H1 (cell line): ENCODE data around the gene GATA5. TPM values are rescaled to one million over a fixed set of nuclear protein-coding genes. Genes with fewer than 3 reads are reported as not detected.
A peak's percentile ranks its signal among the peaks of the same experiment; 100 is the strongest.

Source experiments
- CTCF ChIA-PET: fragments of 300-600 bp; sonication (Branson Sonifier 250); formaldehyde crosslinking; loops from one replicate; lab custom pipeline; 2021; ENCODE audit not compliant: partially characterized antibody; lab: Charles Lee
- POLR2A ChIA-PET: fragments of 300-600 bp; sonication (Branson Sonifier 250); formaldehyde crosslinking; loops from one replicate; lab custom pipeline; 2021; ENCODE audit warnings: inconsistent platforms; ENCODE audit not compliant: partially characterized antibody; lab: Charles Lee
- DNase-seq, 2 experiments: peaks; one replicate each; pipeline versions ENCODE4 v3.0.0 to v3.0.0-alpha.2; 2010 to 2022; ENCODE audit warnings: low spot score in 2 of 2, low read depth in 1 of 2, mixed read lengths in 1 of 2
- FAIRE-seq: peaks from 2 replicates; lab custom pipeline; 2011; peaks lifted over from hg19 to GRCh38; lab: Jason Lieb, UNC
- H2AFZ ChIP-seq: 2 replicates; pipeline ENCODE4 v1.8.1; 2012; ENCODE audit warnings: low read length, inconsistent platforms
- H2AK5ac ChIP-seq: 2 replicates; pipeline ENCODE4 v1.6.1; 2013; ENCODE audit warnings: low read depth, low read length
- H2BK120ac ChIP-seq: replicated peaks from 2 replicates; pipeline ENCODE3; 2013; ENCODE audit warnings: low read depth, low read length, inconsistent platforms
- H2BK12ac ChIP-seq: 2 replicates; pipeline ENCODE4 v1.6.1; 2013; ENCODE audit warnings: low read depth, low read length
- H2BK15ac ChIP-seq: 2 replicates; pipeline ENCODE4 v1.6.1; 2013; ENCODE audit warnings: low read length
- H2BK20ac ChIP-seq: 2 replicates; pipeline ENCODE4 v1.6.1; 2013; ENCODE audit warnings: low read length
- H2BK5ac ChIP-seq: 2 replicates; pipeline ENCODE4 v1.6.1; 2013; ENCODE audit warnings: low read depth, low read length
- H3K14ac ChIP-seq: 2 replicates; pipeline ENCODE4 v1.6.1; 2013; ENCODE audit warnings: inconsistent platforms; ENCODE audit not compliant: insufficient read length
- H3K18ac ChIP-seq: 2 replicates; pipeline ENCODE4 v1.6.1; 2013; ENCODE audit warnings: low read length; ENCODE audit errors: extremely low read depth
- H3K23ac ChIP-seq: 2 replicates; pipeline ENCODE4 v1.6.1; 2013; ENCODE audit warnings: inconsistent platforms; ENCODE audit not compliant: insufficient read length
- H3K23me2 ChIP-seq: 2 replicates; pipeline ENCODE4 v1.6.1; 2013; ENCODE audit warnings: low read depth, low read length
- H3K27ac ChIP-seq: 2 replicates; pipeline ENCODE4 v1.6.1; 2011; ENCODE audit warnings: low read depth, low read length, inconsistent platforms
- H3K27me3 ChIP-seq, 4 experiments: replicated peaks in 1 of 4; 1 replicate in 1 of 4; 2 replicates in 3 of 4; pipeline versions ENCODE4 v1.6.1 to v1.8.1; 2011 to 2013; ENCODE audit warnings: low read length in 3 of 4, mild to moderate bottlenecking in 3 of 4, inconsistent platforms in 2 of 4, mixed read lengths in 2 of 4, moderate library complexity in 1 of 4; ENCODE audit not compliant: control insufficient read depth in 3 of 4, insufficient read depth in 3 of 4; ENCODE audit errors: extremely low read depth in 1 of 4
- H3K36me3 ChIP-seq, 4 experiments: 2 replicates each; pipeline versions ENCODE4 v1.6.1 to v1.8.1; 2011 to 2013; ENCODE audit warnings: mild to moderate bottlenecking in 4 of 4, low read length in 3 of 4, moderate library complexity in 2 of 4, control low read depth in 1 of 4, inconsistent platforms in 1 of 4; ENCODE audit not compliant: insufficient read depth in 4 of 4, control insufficient read depth in 2 of 4
- H3K4ac ChIP-seq: replicated peaks from 2 replicates; pipeline ENCODE3; 2013; ENCODE audit warnings: low read length, low read depth, mixed read lengths, inconsistent platforms; ENCODE audit not compliant: insufficient read length
- H3K4me1 ChIP-seq, 4 experiments: replicated peaks in 1 of 4; 1 replicate in 1 of 4; 2 replicates in 3 of 4; pipeline versions ENCODE4 v1.6.1 to v1.8.1; 2011 to 2013; ENCODE audit warnings: low read length in 3 of 4, inconsistent platforms in 2 of 4, mixed read lengths in 1 of 4; ENCODE audit not compliant: insufficient read depth in 4 of 4, control insufficient read depth in 3 of 4
- H3K4me2 ChIP-seq, 2 experiments: 2 replicates each; pipeline versions ENCODE4 v1.6.1 to v1.8.1; 2011 to 2013; ENCODE audit warnings: low read depth in 2 of 2, low read length in 2 of 2, control low read depth in 1 of 2, inconsistent platforms in 1 of 2, mild to moderate bottlenecking in 1 of 2; ENCODE audit not compliant: insufficient read depth in 1 of 2
- H3K4me3 ChIP-seq, 4 experiments: fragments of 200-600, 300-600 bp in 1 of 4; sonication (generic), shearing (Covaris generic), sonication (Bioruptor Twin) in 1 of 4; 2 replicates each; pipeline versions ENCODE4 v1.5.1 to v1.8.1; 2011 to 2016; ENCODE audit warnings: low read length in 4 of 4, low read depth in 3 of 4, control low read depth in 2 of 4, inconsistent platforms in 2 of 4, mild to moderate bottlenecking in 2 of 4, mixed read lengths in 1 of 4, moderate library complexity in 1 of 4; ENCODE audit not compliant: insufficient read depth in 2 of 4; ENCODE audit errors: extremely low read depth in 1 of 4
- H3K56ac ChIP-seq: replicated peaks from 2 replicates; pipeline ENCODE3; 2013; ENCODE audit warnings: low read depth, mild to moderate bottlenecking, mixed read lengths, low read length, inconsistent platforms; ENCODE audit not compliant: insufficient read length
- H3K79me1 ChIP-seq: 2 replicates; pipeline ENCODE4 v1.6.1; 2013; ENCODE audit warnings: low read depth, low read length, control low read depth
- H3K79me2 ChIP-seq, 2 experiments: 2 replicates each; pipeline versions ENCODE4 v1.6.1 to v1.8.1; 2012 to 2013; ENCODE audit warnings: low read length in 2 of 2, mild to moderate bottlenecking in 2 of 2, inconsistent platforms in 1 of 2; ENCODE audit not compliant: insufficient read depth in 2 of 2, control insufficient read depth in 1 of 2
- H3K9ac ChIP-seq, 4 experiments: replicated peaks in 1 of 4; 1 replicate in 1 of 4; 2 replicates in 3 of 4; pipeline versions ENCODE4 v1.6.1 to v1.8.1; 2011 to 2013; ENCODE audit warnings: low read depth in 3 of 4, low read length in 3 of 4, control low read depth in 2 of 4, mild to moderate bottlenecking in 2 of 4, moderate library complexity in 2 of 4, inconsistent platforms in 1 of 4; ENCODE audit errors: extremely low read depth in 1 of 4
- H3K9me3 ChIP-seq, 2 experiments: 2 replicates each; pipeline versions ENCODE4 v1.6.1 to v1.8.1; 2012 to 2013; ENCODE audit warnings: mild to moderate bottlenecking in 2 of 2, moderate library complexity in 2 of 2, control low read depth in 1 of 2, inconsistent platforms in 1 of 2, low read depth in 1 of 2, low read length in 1 of 2, mixed read lengths in 1 of 2; ENCODE audit not compliant: insufficient read depth in 2 of 2
- H4K20me1 ChIP-seq, 2 experiments: replicated peaks in 1 of 2; 2 replicates each; pipeline versions ENCODE3 to v1.8.1; 2011 to 2013; ENCODE audit warnings: inconsistent platforms in 2 of 2, low read length in 2 of 2, mild to moderate bottlenecking in 1 of 2; ENCODE audit not compliant: insufficient read depth in 2 of 2, control insufficient read depth in 1 of 2
- H4K5ac ChIP-seq: 2 replicates; pipeline ENCODE4 v1.6.1; 2013; ENCODE audit warnings: low read length, low read depth, mixed read lengths, inconsistent platforms; ENCODE audit not compliant: insufficient read length
- H4K8ac ChIP-seq: 2 replicates; pipeline ENCODE4 v1.8.0; 2013; ENCODE audit warnings: mild to moderate bottlenecking, moderate library complexity, low read length, inconsistent platforms; ENCODE audit not compliant: insufficient read depth; ENCODE audit errors: extremely low read depth
- H4K91ac ChIP-seq: replicated peaks from 2 replicates; pipeline ENCODE3; 2013; ENCODE audit warnings: low read length, mixed read lengths, inconsistent platforms; ENCODE audit not compliant: insufficient read length
- CTBP2 ChIP-seq: IDR thresholded peaks from 2 replicates; pipeline ENCODE4 v1.7.0; 2011; ENCODE audit warnings: borderline replicate concordance, mild to moderate bottlenecking, moderate library complexity, mixed read lengths, low read length; ENCODE audit not compliant: insufficient read depth, insufficient read length
- WGBS, 2 experiments: shearing (Covaris generic) in 1 of 2; methylation state at CpG; one replicate each; pipeline versions ENCODE4 v1.1.6 to v1.1.7; 2013 to 2015; ENCODE audit warnings: low lambda C conversion rate in 2 of 2, mixed read lengths in 2 of 2, inconsistent platforms in 1 of 2, low coverage in 1 of 2, missing lambda C conversion rate in 1 of 2; ENCODE audit not compliant: insufficient replicate concordance in 2 of 2, insufficient coverage in 1 of 2, insufficient read length in 1 of 2; ENCODE audit errors: extremely low coverage in 1 of 2, missing lambda C conversion rate in 1 of 2; 5-methylcytosine and 5-hydroxymethylcytosine counted together
- polyA plus RNA-seq, 7 experiments: library from polyadenylated mRNA; depleted of rRNA in 3 of 7; stranded (reverse) in 5 of 7; unstranded in 2 of 7; fragments of >200 nt in 5 of 7; fragments of 200-250 nt in 2 of 7; gene quantifications; 1 replicate in 5 of 7; 2 replicates in 1 of 7; 4 replicates in 1 of 7; pipeline versions ENCODE4 v1.2.1 to v1.2.3, GENCODE V29; 2011 to 2013; ENCODE audit warnings: missing spikeins in 2 of 7, mixed read lengths in 2 of 7
- total RNA-seq: library from RNA; stranded (reverse); fragmentation: NEBNext Ultra II Directional; extraction: Animal tissue kit (Norgen Biotek cat#: 25700); gene quantifications from 2 replicates; pipeline ENCODE4 v1.2.1, GENCODE V29; 2021

GATA5 gene
- total and polyA plus RNA-seq, 2 of the 8 experiments (the other 6 are each of a cell fraction or from before 2014, with no cell fraction given), result 0.08 to 0.11 TPM

GRCh38 chr20:62461834-62462233 is 14.0 kb downstream of the GATA5 start:
- H2BK5ac ChIP-seq, result 0 out of 2 replicates have a peak overlapping the region, but pooled peaks have one; percentile 44
- no peak for FAIRE-seq
- H2BK20ac ChIP-seq, result no peak overlapping the region
- ChIA-PET CTCF (interaction anchor here (0.6 to 1.6 kb wide), 3 partner anchors 32 to 868 kb away, joined by 3 to 4 read pairs (median 3); no protein-coding TSS in a partner anchor), POLR2A (no interaction called here)
- no peak for DNase-seq
- H3K4ac ChIP-seq, result no peak overlapping the region
- H3K27me3 ChIP-seq, result no peaks in the 10 kb centered on the region
- no peak overlapping the region for H2BK15ac ChIP-seq
- no peak overlapping the region for H3K56ac ChIP-seq
- H2BK120ac ChIP-seq, result no peak overlapping the region
- H3K4me2 ChIP-seq, result no peak overlapping the region
- no peak overlapping the region for H3K9ac ChIP-seq
- H3K27ac ChIP-seq, result no peak overlapping the region
- no peak overlapping the region for H2BK12ac ChIP-seq
- H3K23ac ChIP-seq, result no peak overlapping the region
- peaks cover 0 to 8% (median 2%) of the 10 kb centered on the region in 4 experiments; a peak in 1 of 7 replicates for H3K4me1 ChIP-seq
- H2AK5ac ChIP-seq, result no peak overlapping the region
- no peaks in the 10 kb centered on the region for H3K36me3 ChIP-seq
- H4K91ac ChIP-seq, result no peak overlapping the region
- peak overlapping the region; percentile 68; the same call in 1 of the 2 replicates for H4K8ac ChIP-seq
- no peak overlapping the region for H3K4me3 ChIP-seq
- no peaks in the 10 kb centered on the region for H3K79me2 ChIP-seq
- no peak overlapping the region for H2AFZ ChIP-seq
- H3K9me3 ChIP-seq, result no peaks in the 10 kb centered on the region
- no peaks in the 10 kb centered on the region; the same call in 1 of the 2 replicates for H3K79me1 ChIP-seq
- no peak overlapping the region for H4K5ac ChIP-seq
- no peak overlapping the region for H3K18ac ChIP-seq
- no peak for TF ChIP-seq CTBP2
- WGBS, 2 experiments, result 85% methylated on average over 8 of the region's 13 CpGs; no CpG with 5 or more reads in 1 of the 2 experiments
- no peaks in the 10 kb centered on the region for H3K23me2 ChIP-seq
- H4K20me1 ChIP-seq, result peaks cover 0 to 2% of the 10 kb centered on the region in 2 experiments
- no peak overlapping the region for H3K14ac ChIP-seq
